CD4-positive, alpha-beta T cell treated with Interleukin-15 for 1 hour (primary cell): ENCODE measurements around the gene ADGRL3.

Experiments used
- DNase-seq: peaks from one replicate; pipeline ENCODE4 v3.0.0-alpha.2; 2020

Gene ADGRL3

DNA sequence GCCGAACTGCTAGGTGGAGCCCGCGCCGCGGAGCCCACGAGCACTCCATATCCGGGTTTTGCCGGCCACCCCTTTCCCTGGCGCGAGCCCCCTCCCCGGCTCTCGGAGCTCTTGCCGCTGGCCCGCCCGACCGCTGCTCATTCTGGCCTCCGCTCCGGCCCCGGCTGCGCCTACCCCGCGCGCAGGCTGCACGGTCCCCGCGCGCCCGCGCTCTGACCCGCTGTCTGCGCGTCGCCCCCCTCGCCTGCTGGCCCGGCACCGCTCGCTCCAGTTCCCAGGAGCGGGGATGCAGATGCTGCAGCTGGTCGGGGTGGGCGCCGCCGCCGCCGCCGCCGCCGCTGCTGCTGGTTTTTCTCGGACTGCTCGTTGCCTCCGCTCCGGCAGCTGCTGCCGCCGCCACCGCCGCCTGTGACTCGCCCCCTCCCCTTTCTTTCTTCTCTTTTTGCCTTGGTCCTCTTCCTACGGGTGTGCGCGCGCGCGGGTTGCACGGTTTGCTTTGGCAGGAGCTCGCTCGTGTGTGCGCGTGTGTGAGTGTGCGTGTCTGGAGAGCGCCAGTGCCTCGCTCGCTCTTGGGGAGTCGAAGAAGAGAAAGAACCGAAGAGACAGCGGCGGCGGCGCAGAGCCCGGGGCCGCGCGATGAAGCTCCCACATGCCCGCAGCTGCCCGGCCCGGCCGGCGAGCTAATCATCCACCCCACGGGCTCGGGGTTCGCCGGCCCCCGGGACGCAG, at the start of gene ADGRL3:
TSS of gene ADGRL3 (plus strand) at position 140 of the 729 bp plus-strand sequence.
- DNase-seq = no peak

DNA sequence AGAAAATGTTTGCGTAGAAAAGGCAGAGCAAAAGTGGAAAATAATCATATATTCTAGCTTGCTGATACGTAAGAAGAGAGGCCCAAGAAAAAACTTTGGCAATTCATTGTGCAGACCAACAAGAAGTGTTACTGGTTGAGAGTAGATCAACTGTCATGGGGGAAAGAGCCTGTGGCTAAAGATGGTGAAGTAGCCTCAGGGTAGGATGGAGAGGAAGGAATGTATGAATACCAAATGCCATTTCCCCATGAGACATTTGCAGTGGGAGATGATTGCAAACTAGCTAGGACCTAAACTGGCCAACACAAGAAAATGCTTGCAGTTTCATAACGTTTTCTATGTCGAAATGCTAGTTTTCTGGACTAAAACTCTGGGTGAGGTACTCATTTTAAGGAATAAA, 47.7 kb upstream of the ADGRL3 start:
- no peak for DNase-seq

DNA sequence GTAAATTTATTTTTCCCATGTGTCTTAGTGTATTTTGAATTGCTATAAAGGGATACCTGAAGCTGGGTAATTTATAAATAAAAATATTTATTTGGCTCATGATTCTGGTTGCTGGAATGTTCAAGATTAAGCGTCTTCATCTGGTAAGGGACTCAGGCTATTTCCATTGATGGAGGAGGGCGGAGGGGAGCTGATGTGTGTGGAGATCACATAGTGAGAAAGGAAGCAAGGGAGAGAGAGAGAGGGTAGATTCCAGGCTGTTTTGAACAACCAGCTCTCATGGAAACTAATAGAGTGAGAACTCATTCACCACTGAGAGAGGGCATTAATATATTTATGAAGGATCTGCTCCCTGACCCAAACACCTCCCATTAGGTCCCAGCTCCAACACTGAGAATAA, 39.6 kb upstream of the ADGRL3 start:
- no peak for DNase-seq

DNA sequence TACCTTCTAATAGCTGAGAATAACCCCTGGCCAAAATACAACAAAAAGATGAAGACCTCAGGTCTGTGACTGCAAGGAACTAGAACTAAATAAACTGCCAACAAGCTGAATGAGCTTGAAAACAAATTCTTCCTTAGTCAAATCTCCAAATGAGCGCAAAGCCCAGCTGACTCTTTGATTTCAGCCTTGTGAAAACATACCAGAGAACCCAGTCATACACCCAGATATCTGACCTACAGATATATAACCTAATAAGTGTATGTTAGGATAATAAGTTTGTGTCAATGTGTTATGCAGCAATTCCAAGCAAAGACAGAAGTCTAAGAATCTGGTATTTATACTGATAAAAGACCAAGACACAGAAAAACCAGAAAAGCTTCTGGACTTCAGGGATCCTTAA, 38.0 kb upstream of the ADGRL3 start:
- DNase-seq = no peak

DNA sequence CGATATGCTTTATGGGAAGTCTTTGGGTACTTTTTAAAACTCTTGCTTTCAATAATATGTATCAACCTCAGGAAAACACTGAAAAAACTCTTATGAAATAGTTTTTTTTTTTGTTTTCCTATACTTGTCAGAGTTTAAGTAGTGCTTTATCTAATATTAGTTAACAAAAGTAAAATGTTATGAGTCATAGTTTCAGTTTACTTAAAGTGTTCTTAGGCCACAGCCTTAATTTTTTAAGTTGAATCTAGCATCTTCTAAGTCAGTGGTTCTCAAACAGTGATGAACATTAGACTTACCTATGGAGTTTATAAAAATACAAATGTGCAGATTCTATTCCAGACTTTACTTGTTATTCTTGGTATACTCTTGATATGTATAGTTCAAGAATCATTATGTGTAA, 26.3 kb upstream of the ADGRL3 start:
- no peak for DNase-seq

DNA sequence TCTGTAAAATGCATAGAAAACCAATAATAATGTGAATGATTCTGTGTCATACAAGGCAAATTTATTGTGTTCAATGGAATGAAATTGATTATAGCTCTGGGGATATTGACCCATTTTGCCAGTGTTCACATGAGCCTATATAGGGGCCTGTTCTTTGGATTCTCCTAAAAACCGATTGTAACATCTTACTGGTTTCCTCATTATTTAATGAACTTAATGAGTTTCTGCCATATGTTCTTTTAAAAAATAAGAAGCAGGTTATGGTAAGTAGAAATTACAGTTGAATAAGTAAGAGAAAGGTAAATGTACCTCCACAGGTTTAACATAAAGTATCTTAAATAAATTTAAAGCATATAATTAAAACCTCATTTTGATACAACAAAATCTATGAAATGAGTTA, 24.6 kb upstream of the ADGRL3 start:
- no peak for DNase-seq

DNA sequence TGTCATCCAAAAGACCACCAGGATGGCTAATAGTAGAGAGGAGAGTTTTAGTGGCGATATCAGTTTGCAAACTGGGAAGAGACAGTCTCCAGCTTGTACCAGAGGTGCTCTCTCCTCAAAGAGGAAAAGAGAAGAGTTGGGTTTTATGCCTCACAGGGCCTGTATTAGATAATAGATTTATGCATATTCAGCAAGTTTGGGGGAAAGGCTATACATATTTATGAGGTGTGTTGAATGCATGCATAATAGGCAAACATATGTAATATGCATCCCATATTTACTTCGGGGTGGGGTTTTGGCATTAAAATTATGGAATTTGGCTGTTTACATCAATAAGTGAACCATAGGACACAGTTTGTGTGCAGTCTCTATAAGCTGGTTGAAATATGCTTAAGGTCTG, 22.8 kb upstream of the ADGRL3 start:
- DNase-seq = no peak

DNA sequence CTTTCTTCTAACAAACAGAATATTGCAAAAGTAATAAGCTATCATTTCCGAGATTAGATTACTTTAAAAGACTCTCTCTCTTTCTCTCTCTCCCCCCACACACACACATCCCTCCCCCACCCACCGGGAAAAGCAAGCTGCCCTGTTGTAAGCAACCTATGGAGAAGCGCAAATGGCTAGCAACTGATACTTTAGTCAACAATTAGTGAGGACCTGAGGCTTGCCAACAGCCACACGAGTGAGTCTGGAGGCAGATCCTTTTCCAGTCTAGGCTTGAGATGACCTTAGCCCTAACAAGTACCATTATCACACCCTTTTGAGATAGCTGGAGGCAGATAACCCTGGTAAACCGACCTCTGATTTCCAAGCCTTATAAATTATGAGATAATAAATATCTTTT, 19.7 kb upstream of the ADGRL3 start:
- no peak for DNase-seq

DNA sequence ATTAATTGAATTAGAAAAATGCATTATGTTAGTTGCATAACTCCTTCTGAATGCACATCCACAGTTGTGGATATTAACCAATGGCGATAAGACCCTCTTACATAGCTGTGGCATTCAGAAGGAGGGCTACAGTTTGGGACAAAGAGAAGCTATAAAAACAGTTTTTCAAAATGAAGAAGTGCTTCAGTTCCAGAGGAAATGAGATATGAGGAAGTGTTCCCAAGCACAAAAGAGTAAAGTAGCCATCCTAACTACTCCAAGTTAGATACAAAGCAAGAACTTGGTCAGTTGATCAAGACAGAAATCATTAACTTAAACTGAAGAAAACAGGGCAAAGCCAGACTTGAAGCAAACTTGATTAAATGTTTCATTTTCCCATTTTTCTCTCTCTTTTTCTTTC, 17.2 kb upstream of the ADGRL3 start:
- no peak for DNase-seq

DNA sequence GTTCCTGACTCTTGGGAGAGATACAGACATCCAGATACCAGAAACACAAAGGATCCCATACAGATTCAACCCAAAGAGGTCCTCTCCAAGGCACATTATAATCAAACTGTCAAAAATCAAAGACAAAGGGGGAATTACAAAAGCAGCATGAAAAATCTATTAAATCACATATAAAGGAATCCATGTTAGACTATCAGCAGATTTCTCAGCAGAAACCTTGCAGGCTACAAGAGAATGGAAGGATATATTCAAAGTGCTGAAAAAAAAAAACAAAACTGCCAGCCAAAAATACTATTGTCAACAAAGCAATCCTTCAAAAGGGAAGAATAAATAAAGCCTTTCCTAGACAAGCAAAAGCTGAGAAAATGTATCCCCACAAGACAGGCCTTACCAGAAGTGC, 14.8 kb upstream of the ADGRL3 start:
- DNase-seq = no peak

DNA sequence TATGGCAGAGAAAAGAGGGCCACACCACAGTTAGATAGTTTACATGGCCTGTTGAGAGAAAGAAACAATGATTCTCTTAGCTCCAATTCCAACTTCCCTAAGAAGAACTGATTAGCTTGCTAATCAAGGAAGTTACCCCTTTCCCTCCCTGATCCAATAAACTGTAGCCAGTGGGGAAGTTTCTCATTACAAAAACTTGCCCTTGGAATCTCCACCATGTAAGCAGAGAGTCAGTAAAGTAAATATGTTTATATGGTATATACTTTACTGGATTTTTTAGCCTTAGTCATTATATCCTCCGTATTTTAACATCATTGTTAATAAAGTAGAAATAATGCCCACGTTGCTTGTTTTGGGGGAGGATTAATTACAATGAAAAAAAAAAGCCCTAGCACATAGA, 7.7 kb upstream of the ADGRL3 start:
- DNase-seq = no peak

DNA sequence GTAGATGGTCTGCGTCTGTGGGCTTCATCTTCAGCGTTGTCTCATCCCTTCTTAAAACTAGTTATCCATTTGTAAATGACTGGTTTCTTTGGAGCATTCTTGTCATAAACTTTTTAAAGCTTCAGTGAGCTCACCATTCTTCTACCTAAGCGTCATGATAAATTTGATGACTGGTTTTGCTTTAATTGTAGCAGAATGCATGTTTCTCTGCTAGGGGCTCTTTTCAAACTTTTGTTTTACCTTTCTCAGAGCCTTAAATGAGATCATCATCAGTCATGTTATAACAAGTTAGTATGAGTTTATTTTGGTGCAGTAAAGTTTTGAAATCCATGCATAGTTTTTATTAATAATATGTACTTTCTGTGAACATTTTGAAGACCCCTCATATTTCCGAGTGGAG, 6.3 kb upstream of the ADGRL3 start:
- DNase-seq = no peak

DNA sequence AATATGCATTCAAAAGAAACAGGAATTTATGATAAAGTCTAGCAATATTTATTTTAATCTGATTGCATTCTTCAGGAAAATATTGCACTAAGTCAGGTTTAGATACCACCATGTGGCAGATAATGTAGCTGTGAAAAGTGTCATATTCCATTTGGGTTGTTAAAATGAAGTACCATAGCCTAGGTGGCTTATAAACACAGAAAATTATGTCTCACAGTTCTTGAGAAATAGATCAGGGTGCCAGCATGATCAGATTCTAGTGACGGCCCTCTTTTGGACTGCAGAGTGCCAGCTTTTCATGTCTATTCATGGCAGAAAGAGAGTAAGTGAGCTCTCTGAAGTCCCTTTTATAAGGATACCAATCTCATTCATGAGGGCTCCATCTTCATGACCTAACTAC, 5.6 kb upstream of the ADGRL3 start:
- DNase-seq = no peak

DNA sequence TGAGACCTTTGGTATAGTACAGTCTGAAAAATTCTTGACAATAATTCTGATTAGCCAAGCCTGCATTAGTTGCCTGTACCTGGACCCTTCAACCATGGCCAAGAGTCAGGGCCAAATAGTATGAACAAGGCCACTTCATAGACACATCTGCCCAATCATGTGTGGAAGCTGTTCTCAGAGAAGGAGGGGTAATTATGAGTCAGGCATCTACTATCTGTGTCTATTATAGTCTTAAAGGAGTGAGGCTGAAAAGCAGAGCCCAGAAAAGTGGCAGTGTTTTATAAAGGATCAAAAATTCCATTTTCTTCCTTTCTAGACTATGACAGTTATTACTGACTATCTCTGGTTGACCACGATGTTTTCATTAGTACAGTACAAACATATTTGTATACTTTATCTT, 5.0 kb upstream of the ADGRL3 start:
- no peak for DNase-seq

DNA sequence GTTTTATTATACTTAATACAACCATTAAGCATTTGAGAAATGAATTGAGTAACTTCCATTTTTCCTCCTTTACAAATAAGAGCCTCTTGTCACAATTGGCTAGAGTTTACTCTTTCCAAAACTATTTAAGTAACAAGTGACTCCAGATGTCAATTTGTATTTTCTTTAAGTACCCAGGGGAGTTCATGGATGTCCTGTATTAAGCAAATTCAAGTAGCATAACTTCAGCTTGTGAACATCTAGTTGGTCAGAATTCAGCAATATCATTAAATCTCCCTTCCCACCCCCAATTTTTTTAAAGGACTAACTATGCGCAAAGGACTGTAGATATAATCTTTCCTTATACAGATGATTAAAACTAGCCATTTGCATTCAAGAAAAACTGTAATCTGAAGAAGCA, 1.4 kb upstream of the ADGRL3 start:
- no peak for DNase-seq

DNA sequence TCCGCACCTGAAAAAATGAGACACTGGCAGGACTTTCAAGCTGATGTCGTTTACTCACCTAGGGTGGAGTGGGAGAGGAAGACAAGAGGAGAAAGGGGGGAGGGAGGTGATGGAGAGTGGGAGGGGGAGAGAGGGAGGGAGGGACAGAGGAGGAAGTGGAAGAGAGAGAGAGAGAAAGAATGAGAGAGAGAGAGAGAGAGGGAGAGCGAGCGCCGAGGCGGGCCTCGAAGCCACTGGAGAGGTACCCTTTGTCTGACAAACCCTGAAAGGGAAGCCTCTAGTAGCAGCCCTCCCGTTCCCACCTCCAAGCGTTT, 296 bp upstream of the ADGRL3 start:
- DNase-seq = no peak

DNA sequence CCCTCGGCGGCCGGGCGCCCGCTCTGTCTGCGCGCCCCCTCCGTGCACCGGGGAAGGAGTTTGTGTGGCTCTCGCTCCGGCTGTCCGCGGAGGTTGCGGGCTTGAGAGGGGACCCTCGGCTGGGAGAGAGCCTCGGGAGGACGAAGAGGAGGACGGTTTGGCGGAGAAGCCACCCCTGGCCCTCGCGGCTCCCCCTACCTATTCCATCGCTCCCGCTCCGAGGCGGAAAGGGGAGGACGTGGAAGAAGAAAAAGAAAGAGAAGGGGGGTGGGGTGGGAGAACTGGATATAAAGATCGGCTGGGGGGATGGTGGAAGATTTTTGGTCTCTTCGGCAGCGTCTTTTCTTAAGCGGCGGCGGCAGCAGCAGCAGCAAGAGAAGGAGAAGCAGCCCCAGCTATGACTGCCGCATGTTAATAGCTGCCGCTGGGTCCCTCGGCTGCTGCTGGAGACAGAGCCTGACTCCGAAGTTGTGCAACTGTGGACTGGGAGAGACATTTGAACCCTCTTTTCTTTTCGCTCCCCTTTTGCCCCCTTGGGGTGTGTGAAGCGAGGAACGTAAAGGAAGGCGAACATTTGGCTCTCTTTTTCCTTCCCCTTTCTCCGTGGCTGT, 895 bp downstream of the ADGRL3 start:
- DNase-seq = no peak

DNA sequence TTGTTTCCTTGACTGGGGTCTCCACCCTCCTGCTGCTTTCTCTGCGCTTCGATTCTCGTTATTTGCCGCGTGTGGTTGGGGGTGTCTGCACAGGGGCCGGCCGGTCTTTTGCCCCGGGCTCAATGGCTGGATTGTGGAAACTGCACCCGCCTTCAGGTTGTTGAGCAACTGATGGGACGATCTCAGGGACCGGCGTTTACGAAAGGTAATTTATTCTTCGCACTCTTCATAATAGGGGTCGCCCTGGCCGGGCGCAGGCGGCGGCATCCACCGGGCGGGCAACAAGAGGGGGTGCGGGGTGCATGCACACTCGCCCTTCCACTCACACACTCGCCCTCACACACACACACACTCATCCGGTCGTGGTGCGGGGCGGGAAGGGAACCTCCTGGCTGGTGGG, 1.4 kb downstream of the ADGRL3 start:
- DNase-seq = no peak

DNA sequence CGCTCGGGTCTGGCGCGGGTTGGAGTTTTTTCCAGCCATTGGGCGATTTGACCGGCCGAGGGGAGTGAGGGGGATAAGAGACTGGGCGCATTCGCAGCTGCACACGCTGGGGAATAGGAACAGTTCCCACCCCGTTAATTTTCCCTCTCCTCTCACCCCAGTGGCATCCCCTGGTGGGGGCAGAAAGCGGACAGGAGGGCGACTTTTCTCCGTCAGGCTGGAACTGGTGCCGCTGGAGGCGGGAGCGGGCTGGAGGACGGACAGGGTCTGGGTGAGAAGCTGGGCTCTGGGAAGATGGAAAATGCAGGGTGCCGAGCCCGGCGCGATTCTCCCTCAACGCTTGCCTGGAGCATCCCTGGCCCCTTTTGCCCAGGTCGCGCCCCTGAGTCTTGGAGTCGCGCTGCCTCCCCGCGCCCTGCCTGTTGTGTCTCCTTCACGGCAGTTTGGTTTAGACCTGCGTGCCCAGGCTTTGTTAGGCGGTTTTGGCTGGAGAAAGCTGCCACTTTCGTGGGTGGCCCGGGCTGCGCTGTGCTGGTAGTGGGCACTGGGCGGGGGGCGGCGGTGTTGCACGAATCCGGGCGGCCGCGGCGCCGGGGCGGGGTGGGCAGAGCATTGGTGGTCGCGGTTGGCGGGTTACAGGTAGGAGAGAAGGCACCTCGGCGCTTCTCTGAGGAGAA, 2.0 kb downstream of the ADGRL3 start:
- no peak for DNase-seq

DNA sequence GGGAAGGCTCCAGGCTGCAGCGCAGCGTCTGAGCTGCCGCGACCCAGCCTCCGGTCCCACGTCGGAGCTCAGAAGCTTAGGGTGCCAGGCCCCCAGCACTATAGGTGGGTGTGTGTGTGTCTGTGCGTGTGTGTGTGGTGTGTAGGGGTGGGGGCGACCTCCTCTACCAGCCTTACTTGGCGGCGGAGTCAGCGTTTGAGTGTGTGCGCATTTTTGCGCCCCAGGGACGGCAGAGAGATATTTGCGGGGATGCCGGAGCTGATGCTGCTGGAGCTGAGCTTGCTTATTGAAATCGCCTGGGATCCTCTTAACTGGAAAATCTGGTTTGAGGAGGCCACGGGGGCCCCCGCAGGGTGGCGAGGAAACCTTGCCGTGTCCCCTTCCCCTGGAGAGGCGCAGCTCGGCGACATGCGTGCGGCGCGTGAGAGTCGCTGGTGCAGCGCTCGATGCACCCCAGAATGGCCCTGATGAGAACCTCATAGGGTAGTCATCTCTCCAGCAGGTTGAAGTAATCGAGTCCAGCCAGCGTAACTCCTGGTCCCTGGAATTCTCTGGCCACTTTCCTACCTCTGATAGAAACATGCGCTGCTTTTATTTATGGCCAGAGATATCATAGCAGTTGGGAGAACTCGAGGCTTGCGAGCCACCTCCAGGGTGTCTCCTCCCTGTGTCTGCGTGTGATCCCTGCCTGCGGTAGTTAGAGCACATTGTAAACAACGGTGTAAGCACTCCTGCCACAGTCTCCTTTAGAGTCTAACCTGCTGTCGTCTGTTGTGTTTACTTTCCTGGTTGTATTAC, 2.7 kb downstream of the ADGRL3 start:
- DNase-seq = no peak

DNA sequence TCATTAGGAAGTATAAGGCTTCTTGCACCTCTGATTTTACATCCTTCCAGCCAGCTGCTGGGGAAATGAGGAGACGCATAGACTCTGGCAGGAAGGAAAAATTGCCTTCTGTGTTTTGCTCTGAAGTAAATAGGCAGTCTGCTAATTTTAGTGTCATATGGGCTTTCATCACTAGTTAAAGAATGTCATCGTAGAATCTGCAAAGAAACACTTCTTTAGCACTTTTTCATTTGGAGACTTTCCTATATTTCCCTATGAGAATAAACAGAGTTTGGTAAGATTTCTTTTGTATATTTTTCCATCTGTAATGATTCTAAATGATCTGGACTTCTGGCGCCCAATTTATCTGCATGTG, 3.3 kb downstream of the ADGRL3 start:
- DNase-seq = no peak

DNA sequence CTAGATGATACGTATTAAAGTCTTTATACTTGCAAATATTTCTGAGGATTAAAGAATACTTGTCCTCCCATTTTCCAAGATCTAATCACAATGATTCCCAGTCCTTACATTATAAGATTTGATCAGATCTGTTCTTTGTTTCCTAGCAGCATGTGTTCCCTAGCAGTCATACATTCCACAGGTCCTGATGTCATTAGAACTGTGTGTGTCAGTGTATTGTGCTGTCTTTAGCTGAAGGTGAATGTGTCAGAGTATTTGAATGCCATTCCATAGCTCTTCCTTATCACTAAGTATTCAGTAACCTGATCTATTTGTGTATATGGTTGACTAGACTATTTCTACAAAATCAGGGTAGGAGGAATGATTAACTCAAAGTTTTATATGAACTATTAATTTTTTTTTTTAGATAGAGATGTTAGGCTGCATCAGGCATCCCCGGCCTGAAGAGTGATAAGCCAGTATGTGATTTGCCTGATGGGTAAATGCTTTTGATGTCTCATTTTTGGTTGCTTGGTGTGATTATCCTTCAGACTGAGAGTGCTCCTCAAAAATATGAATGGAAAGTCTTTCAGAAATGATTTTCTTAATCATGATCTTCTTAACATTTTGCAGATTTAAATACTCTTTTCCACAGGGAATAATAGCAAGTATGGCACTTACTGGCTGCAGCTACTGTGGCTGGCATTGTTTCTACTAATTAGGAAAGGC, 4.4 kb downstream of the ADGRL3 start:
- no peak for DNase-seq

DNA sequence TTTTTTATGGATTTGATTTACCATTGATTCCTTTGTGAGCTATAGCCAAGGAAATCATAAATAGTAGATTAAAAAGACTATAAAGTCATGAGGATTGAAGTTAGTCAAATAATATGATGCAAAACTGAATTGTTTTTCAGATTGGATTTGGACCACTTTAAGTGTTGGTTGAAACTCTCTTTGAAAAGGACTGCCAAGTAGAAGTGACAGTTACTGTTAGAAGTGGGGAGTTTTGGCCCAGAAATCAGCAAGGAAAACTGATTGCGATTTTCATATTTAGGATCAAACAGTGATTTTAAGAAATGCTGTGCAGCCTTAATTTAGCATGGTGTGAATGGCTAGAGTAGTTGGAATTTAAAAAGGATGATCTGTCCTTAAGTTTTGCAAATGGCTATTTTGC, 4.9 kb downstream of the ADGRL3 start:
- no peak for DNase-seq
